Muscle layer of colon (tissue), 2 donors: ENCODE measurements around the gene SLC22A23.
"Not testable (repeated sequence)": the region's sequence is repeated elsewhere in the genome, so short reads cannot be mapped to it uniquely, and the experiment has no call there.

Experiments used
- H3K27ac ChIP-seq: one replicate; pipeline ENCODE4 v1.7.0; 2013; ENCODE audit warnings: low read depth, mild to moderate bottlenecking, low read length, moderate library complexity
- H3K27me3 ChIP-seq, 2 donors: one replicate each; pipeline ENCODE4 v1.7.0; 2013; ENCODE audit warnings: low read length in 2 of 2, mild to moderate bottlenecking in 2 of 2; ENCODE audit not compliant: insufficient read depth in 2 of 2, control insufficient read depth in 1 of 2
- H3K36me3 ChIP-seq: one replicate; pipeline ENCODE4 v1.7.0; 2013; ENCODE audit warnings: mild to moderate bottlenecking, low read length; ENCODE audit not compliant: insufficient read depth
- H3K4me1 ChIP-seq: one replicate; pipeline ENCODE4 v1.7.0; 2013; ENCODE audit warnings: mild to moderate bottlenecking, low read length; ENCODE audit not compliant: insufficient read depth
- H3K4me3 ChIP-seq, 2 donors: one replicate each; pipeline ENCODE4 v1.7.0; 2013; ENCODE audit warnings: low read length in 2 of 2, low read depth in 1 of 2, mild to moderate bottlenecking in 1 of 2, moderate library complexity in 1 of 2
- H3K9ac ChIP-seq: one replicate; pipeline ENCODE4 v1.7.0; 2013; ENCODE audit warnings: low read length
- H3K9me3 ChIP-seq: one replicate; pipeline ENCODE4 v1.7.0; 2013; ENCODE audit warnings: mild to moderate bottlenecking, low read length
- donor health status: abdominal sarcoma.
- donor health status: Adenocarcinoma of cecum.

SLC22A23 gene

DNA sequence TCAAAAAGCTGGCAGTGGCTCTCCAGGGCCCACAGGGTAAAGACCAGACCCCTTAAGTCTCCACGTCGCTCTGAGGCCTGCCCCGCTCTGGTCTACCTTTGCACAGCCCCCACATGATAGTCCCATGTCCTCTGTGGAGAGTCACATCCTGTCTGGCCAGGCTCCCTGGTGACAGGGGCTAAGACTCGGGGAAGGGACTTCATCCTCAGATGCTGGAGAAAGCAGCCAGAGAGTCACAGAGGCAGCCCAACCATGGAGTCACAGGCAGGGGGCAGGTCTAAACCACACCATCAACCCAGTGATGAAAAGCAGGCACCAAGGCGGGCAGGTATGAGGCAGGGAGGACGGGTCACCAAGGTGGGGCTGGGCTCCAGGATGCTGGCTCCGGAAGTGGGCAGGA is 62.2 kb downstream of the SLC22A23 start:
- no peak overlapping the region for H3K4me3 ChIP-seq
- no peaks in the 10 kb centered on the region for H3K36me3 ChIP-seq
- H3K4me1 ChIP-seq: peaks cover 19% of the 10 kb centered on the region
- no peaks in the 10 kb centered on the region for H3K27me3 ChIP-seq
- no peaks in the 10 kb centered on the region for H3K9me3 ChIP-seq
- H3K9ac ChIP-seq: no peak overlapping the region
- H3K27ac ChIP-seq: no peak overlapping the region

GRCh38 chr6:3393836-3394202 is 63.0 kb downstream of the SLC22A23 start:
- Histone ChIP-seq H3K36me3 (no peaks in the 10 kb centered on the region), H3K4me1 (peaks cover 21% of the 10 kb centered on the region), H3K27me3 (no peaks in the 10 kb centered on the region), H3K9me3 (no peaks in the 10 kb centered on the region), H3K27ac (no peak overlapping the region), H3K9ac (no peak overlapping the region), H3K4me3 (no peak overlapping the region)

DNA sequence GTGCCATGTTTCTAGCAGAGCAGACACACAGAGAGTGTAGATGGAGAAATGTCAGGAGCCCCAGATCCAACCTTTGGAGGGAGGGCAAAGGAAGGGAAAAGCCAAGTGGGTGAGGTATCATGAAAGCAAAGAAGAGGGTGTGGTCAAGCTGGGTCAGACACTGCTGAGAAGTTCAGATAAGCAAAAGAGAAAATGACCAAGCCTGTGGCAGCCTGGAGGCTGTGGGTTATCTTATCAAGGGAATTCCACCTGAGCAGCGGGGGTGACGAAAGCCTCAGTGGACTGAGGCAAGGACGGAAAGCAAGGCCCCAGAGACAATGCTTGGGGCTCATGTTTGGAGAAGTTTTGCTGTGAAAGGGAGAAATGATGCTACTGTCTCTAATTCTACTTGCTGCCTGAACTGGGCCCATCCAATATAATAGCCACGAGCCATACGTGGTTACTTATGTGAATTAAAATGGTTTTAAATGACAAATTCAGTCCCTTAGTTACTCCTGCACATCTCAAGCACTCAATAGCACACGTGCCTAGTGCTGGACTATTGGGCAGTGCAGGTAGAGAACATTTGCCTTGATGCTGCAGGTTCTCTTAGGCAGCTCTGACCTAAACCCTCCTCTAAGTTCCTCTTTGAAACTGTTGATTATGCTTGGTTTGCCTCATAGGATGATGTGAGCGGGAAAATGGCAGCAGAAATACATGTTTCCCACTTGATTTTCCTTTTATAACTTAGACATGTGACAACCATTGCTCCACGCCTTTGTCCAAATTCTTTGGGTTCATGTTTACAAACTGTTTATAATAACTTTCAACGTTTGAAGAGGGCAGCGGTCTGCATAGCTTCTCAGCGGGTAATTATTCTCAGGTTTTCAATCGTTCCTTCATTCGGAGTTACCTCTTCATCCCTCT is 63.7 kb downstream of the SLC22A23 start:
- Histone ChIP-seq H3K4me1 (peaks cover 14% of the 10 kb centered on the region), H3K4me3 (no peak overlapping the region), H3K9ac (no peak overlapping the region), H3K36me3 (no peaks in the 10 kb centered on the region), H3K27me3 (no peaks in the 10 kb centered on the region), H3K9me3 (no peaks in the 10 kb centered on the region), H3K27ac (no peak overlapping the region)

DNA sequence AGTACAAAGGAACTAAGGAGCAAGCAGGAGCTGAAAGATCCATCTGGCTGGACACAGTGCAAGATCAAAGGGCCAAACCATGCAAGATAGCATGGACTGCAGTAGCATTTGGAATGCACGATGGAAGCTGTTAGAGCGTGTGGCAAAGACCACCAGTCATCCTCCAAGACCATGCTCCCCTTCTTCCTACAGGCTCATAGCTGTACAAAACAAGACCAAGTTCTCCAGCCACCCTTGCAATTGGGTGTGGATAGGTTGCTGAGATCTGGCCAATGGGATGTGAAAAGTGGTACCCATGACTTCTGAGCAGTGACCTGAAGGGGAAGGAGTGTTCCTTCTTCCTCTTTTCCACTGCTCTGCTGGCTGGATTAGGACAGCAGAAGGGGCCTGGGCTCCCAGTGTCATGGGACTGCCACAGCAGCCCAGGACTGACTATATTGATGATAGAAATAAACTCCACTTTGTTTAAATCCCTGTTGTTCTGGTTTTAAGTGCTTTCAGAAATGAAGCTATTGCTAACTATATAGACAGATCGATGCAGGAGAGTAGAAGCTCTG is 64.9 kb downstream of the SLC22A23 start:
- no peaks in the 10 kb centered on the region for H3K27me3 ChIP-seq
- no peaks in the 10 kb centered on the region for H3K9me3 ChIP-seq
- no peak overlapping the region for H3K27ac ChIP-seq
- no peak overlapping the region for H3K9ac ChIP-seq
- H3K4me1 ChIP-seq: peaks cover 12% of the 10 kb centered on the region
- H3K4me3 ChIP-seq: no peak overlapping the region
- no peaks in the 10 kb centered on the region for H3K36me3 ChIP-seq

- Histone ChIP-seq H3K27ac (no peak overlapping the region), H3K4me1 (peaks cover 12% of the 10 kb centered on the region), H3K27me3 (no peaks in the 10 kb centered on the region), H3K9ac (no peak overlapping the region), H3K9me3 (no peaks in the 10 kb centered on the region), H3K36me3 (no peaks in the 10 kb centered on the region), H3K4me3 (no peak overlapping the region)
Observed at GRCh38 chr6:3390698-3391097, 66.2 kb downstream of the SLC22A23 start.

GRCh38 chr6:3389390-3390167 is 67.3 kb downstream of the SLC22A23 start:
- no peak overlapping the region for H3K27ac ChIP-seq
- H3K9ac ChIP-seq: no peak overlapping the region
- peaks cover 12% of the 10 kb centered on the region for H3K4me1 ChIP-seq
- no peaks in the 10 kb centered on the region for H3K36me3 ChIP-seq
- H3K27me3 ChIP-seq: no peaks in the 10 kb centered on the region
- H3K4me3 ChIP-seq: no peak overlapping the region
- H3K9me3 ChIP-seq: no peaks in the 10 kb centered on the region

DNA sequence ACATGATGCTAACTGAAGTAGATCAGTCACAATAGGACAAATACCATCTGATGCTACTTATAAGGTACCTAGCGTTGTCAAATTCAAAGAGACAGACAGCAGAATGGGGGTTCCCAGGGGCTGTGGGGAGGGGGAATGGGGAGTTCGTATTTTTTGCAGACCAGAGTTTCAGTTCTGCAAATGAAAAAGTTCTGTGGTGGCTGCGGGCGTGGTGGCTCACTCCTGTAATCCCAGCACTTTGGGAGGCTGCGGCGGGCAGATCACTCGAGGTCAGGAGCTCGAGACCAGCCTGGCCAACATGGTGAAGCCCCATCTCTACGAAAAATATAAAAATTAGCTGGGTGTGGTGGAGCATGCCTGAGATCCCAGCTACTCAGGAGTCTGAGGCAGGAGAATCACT is 68.1 kb downstream of the SLC22A23 start:
- no peaks in the 10 kb centered on the region for H3K9me3 ChIP-seq
- no peak overlapping the region for H3K4me3 ChIP-seq
- no peak overlapping the region for H3K27ac ChIP-seq
- H3K9ac ChIP-seq: no peak overlapping the region
- H3K27me3 ChIP-seq: no peaks in the 10 kb centered on the region
- no peaks in the 10 kb centered on the region for H3K36me3 ChIP-seq
- peaks cover 16% of the 10 kb centered on the region for H3K4me1 ChIP-seq

GRCh38 chr6:3386374-3386857 is 70.4 kb downstream of the SLC22A23 start:
- Histone ChIP-seq H3K36me3 (no peaks in the 10 kb centered on the region), H3K4me1 (peaks cover 19% of the 10 kb centered on the region), H3K9me3 (no peaks in the 10 kb centered on the region), H3K9ac (no peak overlapping the region), H3K27ac (no peak overlapping the region), H3K4me3 (no peak overlapping the region), H3K27me3 (no peaks in the 10 kb centered on the region)

DNA sequence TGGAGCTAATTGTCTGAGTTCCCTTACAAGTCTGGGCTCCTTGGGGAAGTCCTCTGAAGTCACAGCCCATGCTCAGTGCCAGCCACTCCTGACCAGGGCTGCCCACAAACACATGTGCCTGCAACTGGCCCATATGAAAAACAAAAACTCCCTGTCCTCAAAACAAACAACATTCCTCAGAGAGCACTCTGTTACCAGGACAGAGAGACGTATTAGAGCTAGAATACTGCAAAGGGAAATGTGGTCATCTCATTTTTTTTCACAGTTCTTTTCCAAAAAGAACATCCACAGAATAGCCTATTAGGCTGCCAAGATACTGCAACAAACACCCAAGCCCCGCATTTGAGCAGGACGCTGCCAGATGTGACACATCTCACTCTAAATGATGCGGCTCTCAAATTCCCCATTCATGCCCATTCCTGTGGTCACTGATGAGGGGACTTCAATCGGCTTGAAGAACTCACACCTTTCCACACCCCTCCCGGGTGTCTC is 71.1 kb downstream of the SLC22A23 start:
- Histone ChIP-seq H3K4me3 (no peak overlapping the region), H3K4me1 (peaks cover 19% of the 10 kb centered on the region), H3K27me3 (no peaks in the 10 kb centered on the region), H3K27ac (no peak overlapping the region), H3K36me3 (no peaks in the 10 kb centered on the region), H3K9me3 (no peaks in the 10 kb centered on the region), H3K9ac (no peak overlapping the region)

DNA sequence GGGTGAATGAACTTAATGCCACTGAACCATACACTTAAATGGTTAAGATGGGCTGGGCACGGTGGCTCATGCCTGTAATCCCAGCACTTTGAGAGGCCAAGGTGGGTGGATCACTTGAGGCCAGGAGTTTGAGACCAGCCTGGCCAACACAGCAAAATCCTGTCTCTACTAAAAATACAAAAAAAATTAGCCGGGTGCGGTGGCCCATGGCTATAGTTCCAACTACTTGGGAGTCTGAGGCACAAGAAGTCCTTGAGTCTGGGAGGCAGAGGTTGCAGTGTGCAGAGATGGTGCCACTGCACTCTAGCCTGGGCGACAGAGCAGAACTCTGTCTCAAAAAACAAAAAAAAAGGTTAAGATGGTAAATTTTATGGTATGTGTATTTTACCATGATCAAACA is 71.7 kb downstream of the SLC22A23 start:
- H3K4me3 ChIP-seq, H3K36me3 ChIP-seq, H3K27me3 ChIP-seq, H3K27ac ChIP-seq, H3K9me3 ChIP-seq, H3K9ac ChIP-seq: not testable (repeated sequence)
- H3K4me1 ChIP-seq: peaks cover 15% of the 10 kb centered on the region
